Left lung (tissue), 10 donors: ENCODE results near the gene BICDL1. TPM values are rescaled to one million over a fixed set of nuclear protein-coding genes. Genes with fewer than 3 reads are reported as not detected.
A peak's percentile ranks its signal among the peaks of the same experiment; 100 is the strongest.

Experiments used
- ATAC-seq: fragments of 200-7000 bp; cut with Tn5 transposase; one replicate; pipeline ENCODE4 v1.9.1; 2020; ENCODE audit warnings: moderate library complexity
- DNase-seq, 4 donors: peaks; one replicate each; pipeline ENCODE4 v3.0.0-alpha.2; 2013 to 2020
- H3K27ac ChIP-seq, 2 donors: fragments of 200-600 bp; sonication (generic) in 1 of 2; one replicate each; pipeline versions ENCODE4 v1.5.0 to v1.8.0; 2020 to 2021
- H3K27me3 ChIP-seq, 2 donors: fragments of 200-600 bp; sonication (generic) in 1 of 2; one replicate each; pipeline versions ENCODE4 v1.5.0 to v1.8.0; 2020 to 2021
- H3K36me3 ChIP-seq, 2 donors: fragments of 200-600 bp; sonication (generic) in 1 of 2; one replicate each; pipeline versions ENCODE4 v1.5.0 to v1.8.0; 2020 to 2021
- H3K4me1 ChIP-seq, 2 donors: fragments of 200-600 bp; one replicate each; pipeline ENCODE4 v1.8.0; 2021
- H3K4me3 ChIP-seq, 2 donors: fragments of 200-600 bp; sonication (generic) in 1 of 2; one replicate each; pipeline versions ENCODE4 v1.5.0 to v1.8.0; 2020 to 2021; ENCODE audit warnings: mild to moderate bottlenecking in 1 of 2
- H3K9me3 ChIP-seq, 2 donors: fragments of 200-600 bp; sonication (generic) in 1 of 2; one replicate each; pipeline versions ENCODE4 v1.5.0 to v1.8.0; 2020 to 2021
- intact Hi-C, 2 donors: fragments of 100-400 bp; cut with DNase I; formaldehyde crosslinking; loops; one replicate each; pipeline versions ENCODE4 v1.11.2 to v1.14.2; 2022
- polyA plus RNA-seq, 6 donors: library from polyadenylated mRNA; unstranded; fragments of 120-200 nt; gene quantifications; one replicate each; pipeline ENCODE4 v1.2.1, GENCODE V29; 2013; ENCODE audit not compliant: insufficient read length in 6 of 6
- total RNA-seq, 2 donors: library from RNA; stranded (reverse); fragmentation: NEBNext Ultra II Directional; extraction: Animal tissue kit (Norgen Biotek cat#: 25700); gene quantifications; one replicate each; pipeline ENCODE4 v1.2.1, GENCODE V29; 2021
- TF ChIP-seq, protein P1 (sequence below), 2 donors: fragments of 200-600 bp; sonication (generic) in 1 of 2; IDR thresholded peaks; one replicate each; pipeline versions ENCODE4 v1.5.0 to v1.8.0; 2021; ENCODE audit warnings: antibody characterized with exemption in 2 of 2
- donor health status: DM: no; HTN: yes; CAD: no.
- donor health status: DM: no; HTN: no; CAD: no.

Gene BICDL1
- total and polyA plus RNA-seq, 8 donors: 1.8 to 12.0 (median 3.3) TPM

- ATAC-seq (peak; percentile 15), DNase-seq (no peak)
- intact Hi-C loops: no loop called here
- H3K27ac ChIP-seq: peak overlapping the region; percentile 70 to 80
- peaks cover 0 to 50% of the 10 kb centered on the region in 2 donors for H3K36me3 ChIP-seq
- H3K9me3 ChIP-seq: no peaks in the 10 kb centered on the region
- H3K27me3 ChIP-seq: no peaks in the 10 kb centered on the region
- peaks cover 5 to 28% of the 10 kb centered on the region in 2 donors for H3K4me1 ChIP-seq
- H3K4me3 ChIP-seq: no peak overlapping the region
- TF ChIP-seq, protein P1, sequence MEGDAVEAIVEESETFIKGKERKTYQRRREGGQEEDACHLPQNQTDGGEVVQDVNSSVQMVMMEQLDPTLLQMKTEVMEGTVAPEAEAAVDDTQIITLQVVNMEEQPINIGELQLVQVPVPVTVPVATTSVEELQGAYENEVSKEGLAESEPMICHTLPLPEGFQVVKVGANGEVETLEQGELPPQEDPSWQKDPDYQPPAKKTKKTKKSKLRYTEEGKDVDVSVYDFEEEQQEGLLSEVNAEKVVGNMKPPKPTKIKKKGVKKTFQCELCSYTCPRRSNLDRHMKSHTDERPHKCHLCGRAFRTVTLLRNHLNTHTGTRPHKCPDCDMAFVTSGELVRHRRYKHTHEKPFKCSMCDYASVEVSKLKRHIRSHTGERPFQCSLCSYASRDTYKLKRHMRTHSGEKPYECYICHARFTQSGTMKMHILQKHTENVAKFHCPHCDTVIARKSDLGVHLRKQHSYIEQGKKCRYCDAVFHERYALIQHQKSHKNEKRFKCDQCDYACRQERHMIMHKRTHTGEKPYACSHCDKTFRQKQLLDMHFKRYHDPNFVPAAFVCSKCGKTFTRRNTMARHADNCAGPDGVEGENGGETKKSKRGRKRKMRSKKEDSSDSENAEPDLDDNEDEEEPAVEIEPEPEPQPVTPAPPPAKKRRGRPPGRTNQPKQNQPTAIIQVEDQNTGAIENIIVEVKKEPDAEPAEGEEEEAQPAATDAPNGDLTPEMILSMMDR (IDR thresholded peaks at IDR 0.05): no peak
These were observed 137.0 kb downstream of the BICDL1 start for GRCh38 chr12:120125792-120126634.

GRCh38 chr12:120126635-120127005, 137.6 kb downstream of the BICDL1 start:
- Histone ChIP-seq H3K27ac (peak overlapping the region; percentile 70 to 80), H3K4me1 (peaks cover 5 to 26% of the 10 kb centered on the region in 2 donors), H3K9me3 (no peaks in the 10 kb centered on the region), H3K4me3 (no peak overlapping the region), H3K27me3 (no peaks in the 10 kb centered on the region), H3K36me3 (peaks cover 0 to 56% of the 10 kb centered on the region in 2 donors)
- intact Hi-C loops: no loop called here
- TF ChIP-seq, protein P1 (IDR thresholded peaks at IDR 0.05): no peak
- DNase-seq (peak in 1 of 4 donors; percentile 71), ATAC-seq (peak; percentile 77)

- Histone ChIP-seq H3K27me3 (no peaks in the 10 kb centered on the region), H3K27ac (no peak overlapping the region), H3K4me1 (peaks cover 5 to 22% of the 10 kb centered on the region in 2 donors), H3K9me3 (no peaks in the 10 kb centered on the region), H3K36me3 (peaks cover 0 to 90% of the 10 kb centered on the region in 2 donors), H3K4me3 (no peak overlapping the region)
- DNase-seq: no peak
- TF ChIP-seq, protein P1 (IDR thresholded peaks at IDR 0.05): no peak
- intact Hi-C loops: no loop called here
- no peak for ATAC-seq
These were observed 141.0 kb downstream of the BICDL1 start for GRCh38 chr12:120130011-120130410.

DNA sequence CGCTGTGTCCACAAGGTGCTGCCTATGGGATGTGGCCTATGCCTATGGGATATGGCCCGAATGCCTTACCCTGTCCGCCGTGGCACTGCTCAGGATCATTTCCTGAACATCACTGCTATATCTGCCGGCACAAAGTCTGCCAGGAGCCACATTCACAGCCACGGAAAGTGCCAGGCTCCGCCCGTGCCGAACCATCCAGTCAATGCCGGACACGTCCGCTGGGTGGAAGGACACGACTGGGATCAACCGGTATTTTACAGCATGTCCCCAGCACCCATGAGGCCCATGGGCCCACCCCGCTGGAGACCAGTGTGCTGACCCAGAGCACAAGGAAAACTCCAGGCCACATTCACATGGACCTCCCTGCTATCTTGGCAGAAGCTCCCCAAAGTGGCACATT, 142.1 kb downstream of the BICDL1 start:
- DNase-seq (no peak), ATAC-seq (no peak)
- TF ChIP-seq, protein P1 (IDR thresholded peaks at IDR 0.05): no peak
- Histone ChIP-seq H3K27ac (no peak overlapping the region), H3K4me3 (no peak overlapping the region), H3K27me3 (no peaks in the 10 kb centered on the region), H3K36me3 (peaks cover 0 to 98% of the 10 kb centered on the region in 2 donors), H3K4me1 (peaks cover 5 to 16% of the 10 kb centered on the region in 2 donors), H3K9me3 (no peaks in the 10 kb centered on the region)
- intact Hi-C loops: no loop called here

DNA sequence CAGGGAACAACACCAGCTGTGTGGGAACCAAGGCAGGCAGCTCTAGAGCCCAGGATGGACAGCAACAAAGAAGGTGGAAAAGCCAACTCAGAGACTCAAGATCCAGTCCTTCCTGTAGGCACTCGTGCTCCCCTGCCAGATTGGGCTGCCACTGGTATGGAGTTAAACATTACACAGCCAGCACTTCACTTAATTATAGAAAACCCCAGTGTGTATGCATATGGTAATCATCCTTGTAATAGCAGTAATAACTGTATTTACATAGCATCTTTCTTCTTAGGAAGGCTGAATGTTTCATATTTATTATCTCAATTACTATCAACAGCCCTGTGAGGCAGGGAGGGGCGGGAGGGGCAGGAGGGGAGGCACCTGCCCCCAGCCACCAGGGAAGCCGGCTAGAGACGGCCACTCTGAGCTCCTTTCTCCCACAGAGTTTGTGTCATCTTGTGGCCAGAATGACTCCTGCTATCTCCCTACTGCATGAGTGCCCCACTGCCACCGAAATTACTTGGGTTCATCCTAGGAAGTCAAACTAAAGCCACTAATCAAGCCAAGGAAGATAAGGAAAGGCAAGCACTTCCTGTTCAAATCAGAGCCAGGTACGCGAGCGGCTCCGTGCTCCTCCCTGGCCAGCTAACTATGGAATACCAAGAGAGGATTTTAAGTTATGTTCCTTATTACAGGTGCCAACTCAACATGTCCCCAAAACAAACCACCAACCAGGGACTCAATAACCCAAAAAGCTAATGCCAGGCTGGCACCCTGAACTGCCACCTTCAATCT, 143.2 kb downstream of the BICDL1 start:
- no peak for ATAC-seq
- peaks cover 0 to 100% of the 10 kb centered on the region in 2 donors for H3K36me3 ChIP-seq

More for the DNA sequence above, 143.2 kb downstream of the BICDL1 start:
- no peak overlapping the region for H3K4me3 ChIP-seq
- no peak overlapping the region for H3K27ac ChIP-seq
- no peak for DNase-seq
- no peaks in the 10 kb centered on the region for H3K9me3 ChIP-seq
- no peaks in the 10 kb centered on the region for H3K27me3 ChIP-seq
- H3K4me1 ChIP-seq: peaks cover 2 to 5% of the 10 kb centered on the region in 2 donors
- TF ChIP-seq, protein P1 (IDR thresholded peaks at IDR 0.05): no peak
- intact Hi-C loops: no loop called here
